Stimulated activated CD8-positive, alpha-beta memory T cell treated with anti-CD3 and anti-CD28 coated beads, Interleukin-12 subunit alpha, Interleukin-12 subunit beta, amount 100 ng/mL, for 24 hours (primary cell): ENCODE results near the gene BICC1.

Experiments
- DNase-seq: peaks from one replicate; pipeline ENCODE4 v3.0.0-alpha.2; 2020; ENCODE audit errors: extremely low read depth

Gene BICC1

GRCh38 chr10:58599927-58600553 lies 87.4 kb downstream of the BICC1 start:
- DNase-seq = no peak

- no peak for DNase-seq
These were observed 95.7 kb downstream of the BICC1 start for GRCh38 chr10:58608351-58608750.

GRCh38 chr10:58608826-58609531 lies 96.3 kb downstream of the BICC1 start:
- no peak for DNase-seq

GRCh38 chr10:58609532-58610150 lies 97.0 kb downstream of the BICC1 start:
- DNase-seq = no peak

- DNase-seq = no peak
These were observed 102.7 kb downstream of the BICC1 start for GRCh38 chr10:58615237-58615935.

GRCh38 chr10:58618158-58618676 lies 105.5 kb downstream of the BICC1 start:
- DNase-seq = no peak

GRCh38 chr10:58621379-58622077 lies 108.9 kb downstream of the BICC1 start:
- no peak for DNase-seq

- no peak for DNase-seq
These were observed 109.6 kb downstream of the BICC1 start for GRCh38 chr10:58622246-58622645.

- no peak for DNase-seq
These were observed 112.4 kb downstream of the BICC1 start for GRCh38 chr10:58625070-58625469.

GRCh38 chr10:58627392-58627791 lies 114.7 kb downstream of the BICC1 start:
- DNase-seq = no peak

GRCh38 chr10:58631715-58632114 lies 119.0 kb downstream of the BICC1 start:
- no peak for DNase-seq

GRCh38 chr10:58632216-58632615 lies 119.5 kb downstream of the BICC1 start:
- DNase-seq = no peak

- no peak for DNase-seq
These were observed 124.7 kb downstream of the BICC1 start for GRCh38 chr10:58637352-58637751.

GRCh38 chr10:58638388-58638787 lies 125.7 kb downstream of the BICC1 start:
- DNase-seq = no peak

GRCh38 chr10:58641095-58641531 lies 128.4 kb downstream of the BICC1 start:
- no peak for DNase-seq

GRCh38 chr10:58641708-58642107 lies 129.0 kb downstream of the BICC1 start:
- DNase-seq = no peak

- no peak for DNase-seq
These were observed 129.6 kb downstream of the BICC1 start for GRCh38 chr10:58642283-58642682.

GRCh38 chr10:58642916-58643428 lies 130.3 kb downstream of the BICC1 start:
- no peak for DNase-seq

GRCh38 chr10:58644311-58644710 lies 131.6 kb downstream of the BICC1 start:
- no peak for DNase-seq

- no peak for DNase-seq
These were observed 132.9 kb downstream of the BICC1 start for GRCh38 chr10:58645416-58646146.
